ENCODE measurements around the gene ARHGAP30.
"Not testable (repeated sequence)": the region's sequence is repeated elsewhere in the genome, so short reads cannot be mapped to it uniquely, and the experiment has no call there.

ARHGAP30 gene

GRCh38 chr1:161069731-161070270 lies at the start of gene ARHGAP30:
TSS of gene ARHGAP30 (minus strand) at chr1:161069891. CDS start at chr1:161069624, 267 bp downstream.
- peak; percentile 97 for DNase-seq

GRCh38 chr1:161117759-161118581 lies 48.3 kb upstream of the ARHGAP30 start, which contains the start of the genes NIT1 and PFDN2:
TSS of gene NIT1 (plus strand) at chr1:161118105. CDS start at chr1:161118177, 72 bp downstream.
TSS of gene PFDN2 (minus strand) at chr1:161118037. CDS start at chr1:161118026, 11 bp downstream.
- peak; percentile 91 for DNase-seq

GRCh38 chr1:161115961-161116360 lies 46.3 kb upstream of the ARHGAP30 start:
- not testable (repeated sequence) for DNase-seq

GRCh38 chr1:161115132-161115711 lies 45.5 kb upstream of the ARHGAP30 start:
- DNase-seq, result peak; percentile 78

- no peak for DNase-seq
Observed at GRCh38 chr1:161114556-161114955, 44.9 kb upstream of the ARHGAP30 start.

- DNase-seq, result no peak
Observed at GRCh38 chr1:161113915-161114314, 44.2 kb upstream of the ARHGAP30 start.

GRCh38 chr1:161111527-161111926 lies 41.8 kb upstream of the ARHGAP30 start:
- no peak for DNase-seq

- no peak for DNase-seq
Observed at GRCh38 chr1:161111117-161111516, 41.4 kb upstream of the ARHGAP30 start.

GRCh38 chr1:161106431-161106830 lies 36.7 kb upstream of the ARHGAP30 start:
- DNase-seq, result no peak

GRCh38 chr1:161100556-161100955 lies 30.9 kb upstream of the ARHGAP30 start:
- DNase-seq, result no peak

GRCh38 chr1:161099090-161099802 lies 29.6 kb upstream of the ARHGAP30 start:
- DNase-seq, result no peak

GRCh38 chr1:161098210-161099068 lies 28.7 kb upstream of the ARHGAP30 start, which contains the start of gene KLHDC9:
TSS of gene KLHDC9 (plus strand) at chr1:161098361. CDS start at chr1:161098536, 175 bp downstream.
- DNase-seq, result peak; percentile 88

- DNase-seq, result no peak
Observed at GRCh38 chr1:161096530-161096929, 26.8 kb upstream of the ARHGAP30 start.

- DNase-seq, result no peak
Observed at GRCh38 chr1:161096015-161096414, 26.3 kb upstream of the ARHGAP30 start.

- DNase-seq, result no peak
Observed at GRCh38 chr1:161095230-161095629, 25.5 kb upstream of the ARHGAP30 start.

GRCh38 chr1:161094481-161094880 lies 24.8 kb upstream of the ARHGAP30 start:
- no peak for DNase-seq

- DNase-seq, result peak; percentile 50
Observed at GRCh38 chr1:161092621-161093028, 22.9 kb upstream of the ARHGAP30 start.

GRCh38 chr1:161091796-161092507 lies 22.3 kb upstream of the ARHGAP30 start:
- no peak for DNase-seq

- no peak for DNase-seq
Observed at GRCh38 chr1:161091093-161091492, 21.4 kb upstream of the ARHGAP30 start.

GRCh38 chr1:161090617-161091016 lies 20.9 kb upstream of the ARHGAP30 start:
- no peak for DNase-seq

- DNase-seq, result no peak
Observed at GRCh38 chr1:161089938-161090337, 20.2 kb upstream of the ARHGAP30 start.
